Thyroid gland (tissue), 4 donors: ENCODE data around the gene ZNF346. TPM values are rescaled to one million over a fixed set of nuclear protein-coding genes. Genes with fewer than 3 reads are reported as not detected.

Source experiments
- DNase-seq, 2 donors: peaks; one replicate each; pipeline ENCODE4 v3.0.0-alpha.2; 2019
- H3K27ac ChIP-seq, 3 donors: fragments of 200-600 bp; sonication (generic); 1 replicate in 2 of 3; 2 replicates in 1 of 3; pipeline ENCODE4 v1.5.1; 2016 to 2019; ENCODE audit warnings: mild to moderate bottlenecking in 1 of 3, moderate library complexity in 1 of 3
- H3K27me3 ChIP-seq: fragments of 200-600 bp; sonication (generic); one replicate; pipeline ENCODE4 v1.5.1; 2019
- H3K36me3 ChIP-seq, 2 donors: fragments of 200-600 bp; sonication (generic); one replicate each; pipeline ENCODE4 v1.5.1; 2016 to 2019
- H3K4me1 ChIP-seq, 2 donors: fragments of 200-600 bp; sonication (generic); one replicate each; pipeline ENCODE4 v1.5.1; 2017 to 2019
- H3K4me3 ChIP-seq, 3 donors: fragments of 200-600 bp; sonication (generic); replicated peaks in 1 of 3; 1 replicate in 2 of 3; 2 replicates in 1 of 3; pipeline ENCODE4 v1.5.1; 2016; ENCODE audit warnings: mild to moderate bottlenecking in 1 of 3
- H3K9me3 ChIP-seq: fragments of 200-600 bp; sonication (generic); one replicate; pipeline ENCODE4 v1.5.1; 2017
- CTCF ChIP-seq, 6 experiments: fragments of 200-600 bp in 3 of 6; fragments of 450-650 bp in 3 of 6; sonication (generic) in 3 of 6; IDR thresholded peaks; one replicate each; pipeline ENCODE4 v1.5.1; 2016 to 2019; ENCODE audit warnings: antibody characterized with exemption in 6 of 6, mild to moderate bottlenecking in 2 of 6, inconsistent platforms in 1 of 6, moderate library complexity in 1 of 6
- POLR2A ChIP-seq, 2 donors: fragments of 450-650 bp; IDR thresholded peaks; one replicate each; pipeline ENCODE4 v1.6.1; 2017; ENCODE audit warnings: antibody characterized with exemption in 2 of 2, mild to moderate bottlenecking in 2 of 2, moderate library complexity in 1 of 2
- WGBS, 2 donors: methylation state at CpG; one replicate each; pipeline ENCODE4 v1.1.5; 2017; 5-methylcytosine and 5-hydroxymethylcytosine counted together
- intact Hi-C: fragments of 100-400 bp; cut with DNase I; formaldehyde crosslinking; loops from one replicate; pipeline ENCODE4 v1.15.1; 2023
- total RNA-seq, 4 donors: library from RNA; depleted of rRNA; stranded (reverse); fragments of >200 nt; gene quantifications; one replicate each; pipeline ENCODE4 v1.2.3, GENCODE V29; 2016

Gene ZNF346
- total RNA-seq, 4 donors from 2014 or later, result 23.6 to 34.8 (median 26.2) TPM

GRCh38 chr5:177098470-177099141 is 76.1 kb downstream of the ZNF346 start:
- intact Hi-C loops, result no loop called here
- Histone ChIP-seq H3K4me3 (no peak overlapping the region), H3K9me3 (no peaks in the 10 kb centered on the region), H3K27me3 (no peaks in the 10 kb centered on the region), H3K36me3 (no peaks in the 10 kb centered on the region), H3K4me1 (no peaks in the 10 kb centered on the region), H3K27ac (no peak overlapping the region)
- no peak for DNase-seq
- TF ChIP-seq CTCF (IDR thresholded peaks at IDR 0.05) (no peak), POLR2A (IDR thresholded peaks at IDR 0.05) (no peak)
- WGBS, 2 donors, result 57 to 70% methylated on average over 8 to 18 of the region's 18 CpGs

DNA sequence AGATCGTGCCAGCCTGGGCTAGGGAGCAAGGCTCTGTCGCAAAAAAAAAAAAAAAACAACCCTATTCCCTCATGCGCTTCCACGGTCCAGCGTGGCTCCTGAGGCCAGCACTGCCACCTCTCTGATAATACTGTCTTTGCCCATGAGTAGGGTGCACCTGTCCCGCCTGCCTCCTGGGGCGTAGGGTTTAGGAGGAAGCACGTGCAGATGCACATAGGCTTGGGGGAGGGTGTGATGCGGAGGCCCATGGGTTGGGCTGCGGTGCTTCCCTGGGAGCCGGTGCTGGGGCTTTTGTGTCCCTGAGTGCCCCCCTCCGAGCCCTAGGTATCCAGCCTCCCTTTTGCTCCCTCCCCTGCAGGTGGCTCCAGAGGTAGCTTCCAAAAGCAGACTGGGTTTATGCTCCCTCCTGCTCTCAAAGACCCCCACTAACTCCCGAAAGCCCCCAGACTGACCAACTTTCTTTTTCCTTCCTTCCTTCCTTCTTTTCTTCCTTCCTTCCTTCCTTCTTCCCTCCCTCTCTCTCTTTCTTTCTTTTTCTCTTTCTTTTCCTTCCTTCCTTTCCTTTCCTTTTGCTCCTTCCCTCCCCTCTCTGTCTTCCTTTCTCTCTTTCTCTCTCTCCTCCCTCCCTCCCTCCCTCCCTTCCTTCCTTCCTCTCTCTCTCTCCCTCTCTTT is 77.1 kb downstream of the ZNF346 start:
- no peak for DNase-seq
- H3K27ac ChIP-seq, result no peak overlapping the region
- no peaks in the 10 kb centered on the region for H3K36me3 ChIP-seq
- no peaks in the 10 kb centered on the region for H3K4me1 ChIP-seq
- H3K9me3 ChIP-seq, result no peaks in the 10 kb centered on the region
- intact Hi-C loops, result no loop called here
- TF ChIP-seq CTCF (IDR thresholded peaks at IDR 0.05) (no peak), POLR2A (IDR thresholded peaks at IDR 0.05) (no peak)
- H3K27me3 ChIP-seq, result no peaks in the 10 kb centered on the region
- WGBS, 2 donors, result 66 to 68% methylated on average over 13 of the region's 13 CpGs
- H3K4me3 ChIP-seq, result no peak overlapping the region

- intact Hi-C loops, result no loop called here
- TF ChIP-seq CTCF (IDR thresholded peaks at IDR 0.05) (no peak), POLR2A (IDR thresholded peaks at IDR 0.05) (no peak)
- Histone ChIP-seq H3K27me3 (no peaks in the 10 kb centered on the region), H3K4me1 (no peaks in the 10 kb centered on the region), H3K27ac (no peak overlapping the region), H3K4me3 (no peak overlapping the region), H3K36me3 (no peaks in the 10 kb centered on the region), H3K9me3 (no peaks in the 10 kb centered on the region)
- WGBS, 2 donors, result 77% methylated on average over 6 of the region's 6 CpGs; no CpG with 5 or more reads in 1 of the 2 donors
- DNase-seq, result no peak
These were observed 78.2 kb downstream of the ZNF346 start for GRCh38 chr5:177100714-177101121.

GRCh38 chr5:177103523-177104253 is 81.2 kb downstream of the ZNF346 start:
- intact Hi-C loops, result no loop called here
- no peaks in the 10 kb centered on the region for H3K27me3 ChIP-seq

More at GRCh38 chr5:177103523-177104253, 81.2 kb downstream of the ZNF346 start:
- Histone ChIP-seq H3K4me3 (no peak overlapping the region), H3K4me1 (no peaks in the 10 kb centered on the region), H3K36me3 (no peaks in the 10 kb centered on the region), H3K27ac (no peak overlapping the region), H3K9me3 (no peaks in the 10 kb centered on the region)
- WGBS, 2 donors, result 52 to 69% methylated on average over 8 of the region's 9 CpGs
- DNase-seq, result no peak
- TF ChIP-seq POLR2A (IDR thresholded peaks at IDR 0.05) (no peak), CTCF (IDR thresholded peaks at IDR 0.05) (no peak)
